ENCODE data around the gene RARA. TPM values are rescaled to one million over a fixed set of nuclear protein-coding genes. Genes with fewer than 3 reads are reported as not detected.

RARA gene
- total RNA-seq, 1 experiment from 2014 or later = 35.1 TPM

GRCh38 chr17:40352779-40353394 lies 43.9 kb downstream of the RARA start:
- BruUV-seq (replicated peaks) = TSS peak; percentile 17
- no peak overlapping the region for H3K9ac ChIP-seq (ENCODE audit: low read length)
- intact Hi-C loops (cut with micrococcal nuclease) = no loop called here
- H3K36me3 ChIP-seq (ENCODE audit: control insufficient read depth in 1 of 2, insufficient read depth in 2 of 2, low read length in 2 of 2) = peaks cover 7 to 20% of the 10 kb centered on the region in 2 experiments; a peak in 3 of 4 replicates
- H3K27ac ChIP-seq (ENCODE audit: low read depth, low read length) = no peak overlapping the region
- H3K9me3 ChIP-seq (ENCODE audit: control insufficient read depth in 1 of 2, insufficient read depth in 1 of 2, low read depth in 1 of 2, low read length in 2 of 2) = no peaks in the 10 kb centered on the region
- H3K4me1 ChIP-seq (ENCODE audit: control insufficient read depth in 1 of 2, insufficient read depth in 2 of 2, low read length in 2 of 2) = no peaks in the 10 kb centered on the region
- no peaks in the 10 kb centered on the region for H3K27me3 ChIP-seq (ENCODE audit: insufficient read depth, low read length)
- no peaks in the 10 kb centered on the region for H3K9me2 ChIP-seq (ENCODE audit: insufficient read depth)
- no peak overlapping the region for H3K4me3 ChIP-seq (replicated peaks in 1 of 2; ENCODE audit: low read depth in 1 of 2, low read length in 2 of 2)
- no peak for DNase-seq (ENCODE audit: low read depth, low spot score)
- ChIA-PET CTCF (interaction anchor here (5.8 kb wide), 1 partner anchor 49 kb away, joined by 107 read pairs; the partner anchor contains the start of gene RARA), POLR2A (no interaction called here), RAD21 (ENCODE audit: low non-redundant PET in 1 of 2, low total read pairs in 2 of 2, uncharacterized antibody in 2 of 2, unreplicated experiment in 2 of 2) (no interaction called here)
- ATAC-seq = no peak
- H3K4me2 ChIP-seq (ENCODE audit: low read length) = no peak overlapping the region
- H2AFZ ChIP-seq (ENCODE audit: low read depth, low read length, poor library complexity, severe bottlenecking) = no peak overlapping the region
- H3K79me2 ChIP-seq (ENCODE audit: insufficient read depth, low read length) = peaks cover 5% of the 10 kb centered on the region; the same call in 1 of the 2 replicates
- H4K20me1 ChIP-seq (ENCODE audit: insufficient read depth) = no peaks in the 10 kb centered on the region
- TF ChIP-seq REST (IDR thresholded peaks at IDR 0.05; ENCODE audit: low read depth) = no peak
- no peak for TF ChIP-seq ZNF274 (IDR thresholded peaks at IDR 0.05; ENCODE audit: low read depth, low read length)
- TF ChIP-seq ELF1 (IDR thresholded peaks at IDR 0.05; ENCODE audit: borderline replicate concordance, low read depth) = no peak
- no peak for TF ChIP-seq TCF7L2 (IDR thresholded peaks at IDR 0.05; ENCODE audit: borderline replicate concordance, extremely low read depth, insufficient read depth, insufficient read length)
- no peak for TF ChIP-seq SP1 (IDR thresholded peaks at IDR 0.05; ENCODE audit: low read depth)

All from HCT116 (cell line).